Upper lobe of left lung (tissue), 4 donors: ENCODE results near the gene ADAMTS17.

Experiments used
- CTCF ChIP-seq, 6 experiments: fragments of 450-650 bp in 4 of 6; fragments of 200-600 bp in 2 of 6; sonication (generic) in 2 of 6; IDR thresholded peaks; one replicate each; pipeline ENCODE4 v1.5.1; 2016 to 2019; ENCODE audit warnings: antibody characterized with exemption in 6 of 6
- EP300 ChIP-seq, 4 donors: sonication (generic); formaldehyde crosslinking; IDR thresholded peaks; one replicate each; pipeline ENCODE4 v1.5.1; 2017; ENCODE audit warnings: antibody characterized with exemption in 4 of 4, control low read depth in 2 of 4
- POLR2A ChIP-seq, 4 donors: fragments of 450-650 bp; IDR thresholded peaks; one replicate each; pipeline ENCODE4 v1.5.1; 2016 to 2017; ENCODE audit warnings: antibody characterized with exemption in 4 of 4, mild to moderate bottlenecking in 2 of 4

GRCh38 chr15:99923711-99924110 lies 418.1 kb downstream of the ADAMTS17 start:
- TF ChIP-seq POLR2A (IDR thresholded peaks at IDR 0.05), result no peak
- no peak for TF ChIP-seq EP300 (IDR thresholded peaks at IDR 0.05)
- TF ChIP-seq CTCF (IDR thresholded peaks at IDR 0.05), result no peak
